Stimulated activated CD8-positive, alpha-beta memory T cell treated with anti-CD3 and anti-CD28 coated beads, Interleukin-7, amount 100 ng/mL, for 24 hours (primary cell): ENCODE data around the gene CCBE1.
"Not testable (repeated sequence)": the region's sequence is repeated elsewhere in the genome, so short reads cannot be mapped to it uniquely, and the experiment has no call there.

Source experiments
- DNase-seq: peaks from one replicate; pipeline ENCODE4 v3.0.0-alpha.2; 2020; ENCODE audit warnings: low read depth

Gene CCBE1

DNA sequence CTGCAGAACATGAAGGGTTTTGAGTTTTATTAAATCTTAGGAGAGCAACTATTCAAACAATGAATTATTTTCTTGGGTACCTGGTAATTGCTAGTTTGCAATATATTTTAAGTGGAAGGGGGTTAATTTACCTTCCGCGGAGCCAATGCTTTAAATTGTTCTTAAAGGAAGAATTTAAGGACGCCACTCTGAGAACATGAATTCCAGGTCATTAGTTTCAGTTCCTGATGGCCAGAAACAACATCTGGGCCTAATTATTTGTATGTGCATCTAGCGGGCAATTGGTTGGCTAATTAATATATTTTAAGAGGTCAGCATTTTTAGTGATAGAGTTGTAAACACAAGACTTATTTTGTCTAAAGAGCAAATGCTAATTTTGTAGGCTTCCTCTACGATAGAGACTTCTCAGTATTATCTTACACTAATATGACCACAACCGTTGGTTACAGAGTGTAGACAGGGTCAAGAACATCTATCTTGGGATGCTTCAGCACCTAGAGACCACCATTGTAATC, 40.8 kb downstream of the CCBE1 start:
- DNase-seq, result no peak

DNA sequence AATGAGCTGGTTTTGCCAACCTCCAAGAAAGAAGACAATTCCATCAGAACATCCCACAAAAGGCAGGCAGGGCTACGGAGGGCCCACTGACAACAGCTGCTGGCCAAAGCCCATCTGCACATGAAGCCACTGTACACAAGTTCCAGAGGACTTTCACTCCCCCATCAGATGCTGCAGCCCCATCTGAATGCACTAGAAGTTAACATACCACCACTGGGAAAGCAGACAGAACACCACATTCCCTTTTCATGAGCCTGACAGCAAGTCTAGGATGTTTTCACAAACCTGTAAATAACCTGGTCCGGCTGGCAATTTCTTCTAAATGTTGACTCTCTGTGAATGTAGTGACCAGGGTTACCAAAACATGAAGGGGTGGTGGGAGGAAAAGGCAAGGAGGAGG, 41.5 kb downstream of the CCBE1 start:
- DNase-seq, result no peak

DNA sequence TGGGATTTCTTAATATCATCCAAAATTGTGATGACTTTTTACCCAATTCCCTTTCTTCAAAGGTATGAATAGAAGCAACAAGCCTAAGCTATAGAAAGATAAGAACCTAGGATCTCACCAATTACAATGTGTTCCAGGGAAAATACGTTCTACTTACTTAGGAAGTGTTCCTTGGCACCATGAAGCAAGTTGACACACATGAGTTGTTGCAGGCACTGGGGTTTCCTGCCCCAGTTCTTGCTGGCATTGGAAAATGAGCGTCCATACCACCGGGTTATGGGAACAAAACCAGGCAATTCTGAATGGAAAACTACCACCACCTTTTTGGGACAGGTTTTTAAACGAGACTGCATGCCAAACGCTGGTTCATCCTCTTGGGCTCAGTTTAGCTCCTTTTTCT, 46.2 kb downstream of the CCBE1 start:
- no peak for DNase-seq

DNA sequence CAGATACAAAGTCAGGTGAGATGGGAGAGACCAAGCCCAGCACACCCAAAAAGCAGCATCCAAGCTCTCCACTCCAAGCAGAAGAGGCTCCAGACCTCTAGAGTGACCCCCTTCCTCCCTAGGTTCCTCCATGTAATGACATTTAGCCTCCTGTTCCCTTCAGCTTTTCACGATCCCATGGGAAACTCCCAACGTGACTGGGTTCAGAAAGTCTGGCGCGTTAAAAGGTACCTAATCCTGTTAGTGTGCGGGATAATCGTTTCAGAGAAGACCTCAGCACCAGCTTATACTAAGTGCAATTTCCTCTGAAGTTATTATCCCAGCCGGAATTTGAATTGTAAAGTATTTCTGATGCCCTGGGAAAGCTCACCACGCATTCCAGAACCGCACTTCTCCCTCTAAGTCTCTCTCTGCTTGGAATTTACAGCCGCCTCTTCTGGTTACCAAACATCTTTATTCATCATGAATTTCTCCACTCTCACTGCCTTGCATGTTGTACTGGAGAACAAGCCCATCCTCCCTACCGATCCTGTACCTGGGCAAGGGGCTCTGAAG, 46.9 kb downstream of the CCBE1 start:
- no peak for DNase-seq

DNA sequence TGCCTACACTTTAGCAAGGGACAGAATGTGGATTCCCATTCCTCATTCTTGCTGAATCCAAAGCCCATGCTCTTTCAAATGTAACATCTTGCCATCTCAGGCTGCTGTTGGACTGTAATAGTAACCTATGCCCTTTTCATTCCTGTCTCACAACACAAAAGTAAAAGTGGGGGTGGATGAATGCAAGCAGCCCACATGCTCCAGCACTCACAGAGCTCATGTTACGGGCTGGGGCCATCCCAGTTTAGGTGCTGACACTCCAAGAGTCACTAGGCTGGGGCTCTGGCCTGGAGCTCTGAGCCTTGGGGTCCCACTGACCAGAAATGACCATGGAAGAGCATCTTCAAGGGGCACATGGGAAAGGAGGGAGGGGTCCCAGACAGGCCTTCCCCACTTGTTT, 47.6 kb downstream of the CCBE1 start:
- no peak for DNase-seq

DNA sequence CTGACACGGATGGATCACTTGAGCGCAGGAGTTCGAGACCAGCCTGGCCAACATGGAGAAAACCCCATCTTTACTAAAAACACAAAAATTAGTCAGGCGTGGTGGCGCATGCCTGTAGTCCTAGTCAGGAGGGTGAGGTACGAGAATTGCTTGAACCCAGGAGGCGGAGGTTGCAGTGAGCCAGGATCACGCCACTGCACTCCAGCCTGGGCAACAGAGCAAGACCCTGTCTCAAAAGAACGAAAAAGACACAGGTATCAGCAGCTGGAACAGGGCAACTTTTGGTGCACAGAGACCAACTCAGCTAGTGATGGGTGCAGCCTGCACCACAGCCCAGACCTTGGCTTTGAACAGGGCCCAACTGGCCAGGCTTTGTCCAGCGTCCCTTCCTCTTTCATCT, 48.8 kb downstream of the CCBE1 start:
- DNase-seq, result not testable (repeated sequence)

DNA sequence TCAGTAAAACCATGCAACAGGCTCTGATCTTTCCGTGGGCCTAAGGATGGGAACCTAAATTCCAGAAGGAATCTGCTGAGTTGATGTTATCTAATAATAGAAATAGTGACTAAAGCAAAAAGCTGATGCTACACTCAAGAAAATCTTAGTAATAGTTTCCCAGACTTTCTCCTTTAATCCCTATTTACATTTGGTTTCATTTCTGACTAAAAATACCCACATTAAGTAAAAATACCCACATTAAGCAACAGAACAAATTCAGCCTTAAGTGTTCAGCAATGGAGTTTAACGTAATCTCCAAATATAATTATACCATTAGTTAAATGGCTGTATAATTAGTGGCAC, 50.3 kb downstream of the CCBE1 start:
- no peak for DNase-seq

DNA sequence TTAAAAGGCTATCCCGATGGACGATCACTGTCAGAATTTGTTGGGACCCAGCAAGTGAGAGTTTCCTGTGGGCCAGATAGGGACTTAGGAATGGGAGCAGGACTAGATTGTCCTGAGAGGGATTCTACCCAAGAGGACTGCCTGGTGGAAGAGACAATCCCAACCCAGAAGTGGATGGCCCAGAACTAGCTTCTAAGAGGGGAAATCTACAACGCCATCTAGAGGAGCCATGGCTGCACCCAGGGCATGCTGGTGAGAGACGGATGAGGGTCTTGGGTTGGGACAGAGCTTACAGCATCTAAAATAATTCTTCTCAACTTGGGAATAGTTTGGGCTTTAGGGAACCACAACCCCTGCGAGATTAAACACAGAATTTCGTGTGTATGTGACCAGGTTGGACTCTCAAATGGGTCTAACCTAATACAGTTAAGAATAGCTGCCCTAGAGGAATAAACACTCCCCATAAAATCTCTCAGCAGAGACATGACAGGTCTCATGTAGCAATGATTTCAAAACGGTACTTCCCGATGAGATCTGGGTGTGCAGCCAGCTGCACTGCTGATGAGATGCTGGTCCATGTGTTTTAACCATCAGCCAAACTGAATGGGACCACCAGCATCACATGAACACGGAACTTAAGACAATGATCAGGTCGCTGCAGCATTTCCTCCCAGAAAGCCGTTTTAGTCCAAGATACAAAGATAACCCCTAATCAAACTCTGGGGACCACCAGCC, 50.8 kb downstream of the CCBE1 start:
- DNase-seq, result no peak

DNA sequence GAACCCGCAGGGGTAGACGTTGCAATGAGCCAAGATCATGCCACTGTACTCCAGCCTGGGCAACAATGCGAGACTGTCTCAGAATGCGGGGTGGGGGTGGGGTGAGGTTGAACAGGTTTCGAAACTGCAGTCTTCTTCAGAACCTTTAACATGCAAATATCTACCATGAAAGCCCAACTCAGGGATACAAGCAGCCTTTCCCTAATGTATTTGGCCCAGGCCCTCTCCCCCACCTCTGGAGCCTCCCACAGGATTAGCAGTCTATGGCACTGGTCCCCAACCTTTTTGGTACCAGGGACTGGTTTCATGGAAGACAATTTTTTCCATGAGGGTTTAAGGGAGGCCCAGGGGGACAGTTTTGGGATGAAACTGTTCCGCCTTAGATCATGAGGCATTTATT, 53.5 kb downstream of the CCBE1 start:
- DNase-seq, result no peak

DNA sequence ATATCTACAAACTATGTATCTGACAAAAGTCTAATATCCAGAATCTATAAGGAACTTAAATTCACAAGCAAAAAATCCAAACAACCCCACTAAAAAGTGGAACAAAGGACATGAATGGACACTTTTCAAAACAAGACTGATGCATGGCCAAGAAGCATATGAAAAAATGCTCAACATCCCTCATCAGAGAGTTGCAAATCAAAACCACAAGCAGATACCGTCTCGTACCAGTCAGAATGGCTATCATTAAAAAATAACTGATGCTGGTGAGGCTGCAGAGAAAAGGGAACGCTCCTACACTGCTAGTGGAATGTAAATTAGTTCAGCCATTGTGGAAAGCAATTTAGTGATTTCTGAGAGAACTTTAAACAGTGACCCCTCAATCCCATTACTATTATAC, 56.5 kb downstream of the CCBE1 start:
- no peak for DNase-seq

DNA sequence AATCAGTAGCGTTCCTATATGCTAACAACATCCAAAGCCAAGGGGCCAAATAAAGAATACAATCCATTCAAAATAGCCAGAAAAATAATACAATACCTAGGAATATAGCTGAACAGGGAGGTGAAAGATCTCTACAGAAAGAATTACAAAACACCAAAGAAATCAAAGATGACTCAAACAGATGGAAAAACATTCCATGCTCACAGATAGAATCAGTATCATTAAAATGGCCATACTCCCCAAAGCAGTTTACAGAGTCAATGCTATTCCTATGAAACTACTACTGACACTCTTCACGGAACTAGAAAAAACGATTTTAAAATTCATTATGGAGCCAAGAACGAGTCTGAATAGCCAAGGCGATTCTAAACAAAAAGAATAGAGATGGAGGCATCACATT, 57.4 kb downstream of the CCBE1 start:
- no peak for DNase-seq

DNA sequence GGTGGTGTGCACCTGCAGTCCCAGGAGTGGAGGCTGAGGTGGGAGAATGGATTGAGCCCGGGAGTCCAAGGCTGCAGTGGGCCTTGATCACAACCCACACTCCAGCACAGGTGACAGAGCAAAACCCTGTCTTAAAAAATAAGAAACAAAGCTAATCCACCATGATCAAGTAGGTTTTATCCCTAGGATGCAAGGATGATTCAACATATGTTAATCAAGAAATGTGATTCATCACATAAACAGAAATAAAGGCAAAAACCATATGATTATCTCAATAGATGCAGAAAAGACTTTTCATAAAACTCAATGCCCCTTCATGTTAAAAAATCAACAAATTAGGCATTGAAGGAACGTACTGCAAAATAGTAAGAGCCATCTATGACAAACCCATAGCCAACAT, 58.1 kb downstream of the CCBE1 start:
- no peak for DNase-seq

DNA sequence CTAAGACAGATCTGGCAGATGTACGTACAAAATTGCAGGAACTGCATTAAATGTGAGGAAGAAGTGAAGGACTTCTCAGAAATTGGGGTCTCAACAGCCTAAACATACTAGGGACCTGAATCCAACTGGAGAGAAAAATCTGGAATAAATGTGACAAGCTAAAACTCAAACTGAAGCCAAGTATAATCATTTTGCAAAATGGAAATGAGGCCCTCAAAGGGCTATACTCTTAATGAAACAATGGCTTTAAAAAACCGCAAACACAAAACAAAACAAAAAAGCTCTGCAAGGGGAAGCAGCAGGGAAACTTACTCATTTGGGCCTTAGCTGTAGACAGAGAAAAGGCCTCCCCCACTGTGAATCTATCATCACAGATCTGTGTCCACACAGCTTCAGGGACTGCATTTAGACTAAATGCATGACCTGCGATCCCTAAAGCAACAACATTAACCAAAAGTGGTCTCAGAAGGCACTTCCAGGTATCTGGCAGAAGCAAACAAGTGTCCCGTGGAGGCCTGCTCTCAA, 63.2 kb downstream of the CCBE1 start:
- no peak for DNase-seq

DNA sequence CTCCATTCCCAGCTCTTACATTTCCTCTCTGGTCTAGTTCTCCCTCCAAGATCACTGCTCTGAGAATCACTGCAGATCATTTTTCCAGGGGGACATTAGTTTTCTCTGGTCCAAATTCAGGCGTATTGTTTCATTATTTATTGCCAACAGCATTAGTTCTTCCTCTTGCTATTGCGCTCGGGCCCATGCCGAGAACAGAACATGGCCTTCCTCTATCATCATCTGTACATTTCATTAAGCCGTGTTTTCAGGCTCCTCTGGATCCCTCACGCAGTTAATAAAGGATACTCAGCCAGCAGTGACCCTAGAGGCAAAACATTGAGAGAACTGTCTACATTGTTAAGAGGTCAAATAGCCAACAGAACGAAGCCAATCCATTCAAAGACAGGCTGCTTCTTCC, 63.9 kb downstream of the CCBE1 start:
- DNase-seq, result no peak

DNA sequence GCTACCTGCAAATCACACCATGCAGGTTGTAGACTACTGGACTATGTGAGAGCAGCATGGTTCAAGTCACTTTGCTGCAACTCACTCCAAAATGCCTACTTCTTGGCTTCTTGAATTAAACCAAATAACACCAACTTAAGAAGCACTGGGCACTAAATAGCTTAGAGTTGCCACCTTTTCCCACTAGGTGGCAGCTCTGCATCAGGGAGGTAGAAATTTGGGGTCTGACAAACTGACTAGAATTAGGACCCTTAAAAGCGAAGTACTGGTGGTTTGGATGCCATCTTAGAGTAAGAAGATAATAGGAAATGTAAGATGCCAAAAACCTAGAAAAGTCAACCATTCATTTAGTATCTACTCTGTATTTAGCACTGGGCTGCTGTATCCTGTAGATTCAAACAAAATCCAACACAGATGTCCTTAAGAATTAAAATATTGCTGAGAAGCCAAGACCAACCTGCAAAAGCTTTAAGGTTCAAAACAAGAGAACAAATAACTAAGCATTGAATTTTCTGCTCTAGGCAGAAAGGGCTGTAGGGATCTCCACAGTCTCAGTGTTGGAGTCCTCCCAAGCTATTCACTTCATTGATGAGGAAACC, 65.5 kb downstream of the CCBE1 start:
- DNase-seq, result no peak

DNA sequence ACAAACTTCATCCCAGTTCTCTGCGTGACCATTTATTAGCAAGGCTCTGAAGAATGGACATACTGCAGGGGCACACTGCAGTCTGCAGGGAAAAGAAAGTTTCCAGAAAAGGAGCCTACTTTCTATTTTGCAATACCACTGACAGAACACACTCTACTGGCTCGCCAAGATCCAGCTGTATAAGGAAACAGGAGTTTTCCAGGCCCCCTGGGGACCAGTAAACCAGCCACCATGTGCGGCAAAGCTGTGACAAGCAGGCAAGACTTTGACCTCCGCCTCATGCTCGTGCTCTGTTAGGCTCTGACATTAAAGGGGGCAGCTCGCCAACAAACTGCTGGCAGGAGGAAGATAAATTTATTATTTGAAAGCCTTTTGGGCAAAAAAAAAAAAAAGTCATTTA, 67.3 kb downstream of the CCBE1 start:
- DNase-seq, result no peak

DNA sequence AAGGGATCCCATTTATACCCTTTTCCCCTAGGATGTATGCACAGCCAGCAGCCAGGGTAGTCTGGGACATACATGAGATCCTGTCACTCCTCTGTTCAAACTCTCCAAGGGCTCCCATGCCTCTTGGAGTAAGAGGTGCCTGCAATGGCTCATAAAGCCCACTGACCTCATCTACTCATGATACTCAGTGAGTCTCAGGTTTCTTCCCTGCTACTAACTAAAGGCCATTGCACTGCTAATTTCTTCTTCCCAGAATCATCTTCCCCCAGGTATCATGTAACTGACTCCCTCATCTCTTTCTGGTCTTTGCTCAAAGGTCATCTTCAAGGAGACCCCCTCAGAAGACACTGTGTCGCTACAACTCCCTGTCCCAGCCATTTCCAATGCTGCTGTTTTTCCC, 68.2 kb downstream of the CCBE1 start:
- no peak for DNase-seq

DNA sequence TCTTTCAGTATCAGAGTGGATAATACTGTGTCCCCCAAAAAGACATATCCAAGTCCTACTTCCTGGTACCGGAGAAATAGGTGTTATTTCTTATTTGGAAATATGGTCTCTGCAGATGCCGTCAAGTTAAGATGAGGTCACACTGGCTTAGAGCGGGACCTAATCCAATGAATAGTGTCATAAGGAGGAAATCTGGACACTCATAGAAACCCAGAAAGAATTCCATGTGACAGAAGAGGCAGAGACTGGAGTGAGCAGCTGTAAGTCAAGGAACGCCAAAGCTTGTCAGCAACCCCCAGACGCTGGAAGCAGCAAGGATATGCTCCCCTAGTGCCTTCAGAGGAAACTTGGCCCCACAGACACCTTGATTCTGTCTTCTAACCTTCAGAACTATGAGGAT, 69.8 kb downstream of the CCBE1 start:
- DNase-seq, result no peak

DNA sequence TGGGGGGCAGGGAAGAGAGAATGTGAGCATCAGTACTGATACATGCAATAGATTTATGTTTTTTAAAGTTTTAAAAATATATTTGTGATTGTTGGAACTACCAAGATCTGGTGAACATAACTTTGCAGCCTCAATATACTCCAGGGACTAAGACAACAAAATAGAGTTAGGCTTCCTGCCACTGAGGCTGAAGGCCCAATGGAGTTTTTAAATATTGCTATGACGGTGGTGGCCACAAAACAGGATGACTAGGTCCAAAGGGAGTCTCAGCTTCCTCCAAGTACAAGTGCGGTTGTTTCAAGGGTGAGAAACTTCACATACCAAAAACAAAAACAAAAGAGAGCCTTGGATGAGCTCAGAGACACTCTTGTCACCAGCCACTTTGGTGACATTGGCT, 72.9 kb downstream of the CCBE1 start:
- no peak for DNase-seq

DNA sequence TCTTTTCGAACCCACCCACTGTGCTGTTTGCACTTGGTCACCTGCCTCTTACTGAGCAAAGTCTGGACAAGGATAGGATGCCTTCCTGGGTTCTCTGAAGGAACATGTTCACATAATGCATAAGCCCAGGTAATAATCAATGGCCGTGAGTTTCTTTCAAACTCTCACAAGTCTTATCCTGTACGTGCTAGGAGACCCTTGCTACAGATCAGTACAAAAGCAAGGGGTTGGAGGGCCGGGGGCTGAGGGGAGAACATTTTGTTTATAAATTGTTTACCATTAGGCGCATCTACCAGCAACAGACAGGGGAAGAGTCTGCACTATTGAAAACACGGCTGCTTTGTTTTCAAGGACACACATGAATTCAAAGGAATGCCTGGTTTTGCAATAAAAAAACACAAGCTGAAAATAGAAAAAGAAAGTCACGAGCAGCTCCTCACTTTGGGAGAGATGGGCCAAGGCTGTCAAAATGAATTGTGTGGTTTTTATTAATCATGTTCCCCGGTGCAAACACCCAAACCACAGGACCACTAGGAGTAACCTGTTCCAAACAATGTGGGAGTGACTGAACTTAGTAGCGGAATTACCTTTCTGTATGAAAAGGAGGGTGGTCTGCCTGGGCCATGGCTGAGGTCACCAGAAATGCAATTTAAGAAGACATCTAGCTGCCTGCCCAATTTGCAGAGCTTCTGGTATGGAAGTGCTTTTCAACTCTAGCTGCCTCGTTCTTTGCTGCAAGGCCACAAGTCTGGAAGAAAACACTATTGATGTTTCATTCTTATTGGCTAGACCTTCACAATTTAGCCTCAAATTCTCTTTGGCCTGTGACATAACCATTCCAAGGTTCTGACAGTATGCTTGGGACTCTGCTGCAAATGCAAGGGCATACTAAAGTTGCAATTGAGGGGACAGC, 73.5 kb downstream of the CCBE1 start:
- DNase-seq, result no peak

DNA sequence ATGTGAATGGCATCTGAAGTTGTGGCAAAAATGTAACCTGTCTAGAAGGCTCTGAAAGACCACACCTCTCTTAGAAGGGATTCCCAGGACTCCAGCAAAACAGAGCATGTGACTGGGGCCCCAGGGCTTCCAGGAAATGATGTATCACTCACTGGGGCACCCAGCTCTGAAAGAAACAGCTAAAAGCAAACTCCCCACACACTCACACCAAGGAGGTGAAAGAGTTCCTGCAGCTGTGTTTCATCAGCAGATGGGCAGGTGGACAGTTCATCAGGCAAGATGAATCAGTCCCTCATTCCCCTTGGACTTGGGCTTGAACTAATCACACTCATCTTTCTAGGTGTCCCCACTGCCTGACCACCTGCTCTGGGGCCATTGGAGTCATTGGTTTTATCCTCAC, 76.2 kb downstream of the CCBE1 start:
- no peak for DNase-seq

DNA sequence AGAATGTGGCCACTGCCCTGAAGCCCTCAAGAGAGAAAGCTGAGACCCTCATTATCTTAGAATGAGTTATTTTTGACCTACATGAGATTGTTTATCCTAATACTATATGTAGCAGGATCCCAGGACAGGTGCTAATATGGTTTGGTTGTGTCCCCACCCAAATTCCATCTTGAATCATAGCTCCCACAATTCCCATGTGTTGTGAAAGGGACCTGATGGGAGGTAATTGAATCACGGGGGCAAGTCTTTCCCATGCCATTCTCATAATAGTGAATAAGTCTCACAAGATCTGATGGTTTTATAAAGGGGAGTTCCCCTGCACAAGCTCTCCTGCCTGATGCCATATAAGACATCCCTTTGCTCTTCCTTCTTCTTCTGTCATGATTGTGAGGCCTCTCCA, 76.8 kb downstream of the CCBE1 start:
- no peak for DNase-seq

DNA sequence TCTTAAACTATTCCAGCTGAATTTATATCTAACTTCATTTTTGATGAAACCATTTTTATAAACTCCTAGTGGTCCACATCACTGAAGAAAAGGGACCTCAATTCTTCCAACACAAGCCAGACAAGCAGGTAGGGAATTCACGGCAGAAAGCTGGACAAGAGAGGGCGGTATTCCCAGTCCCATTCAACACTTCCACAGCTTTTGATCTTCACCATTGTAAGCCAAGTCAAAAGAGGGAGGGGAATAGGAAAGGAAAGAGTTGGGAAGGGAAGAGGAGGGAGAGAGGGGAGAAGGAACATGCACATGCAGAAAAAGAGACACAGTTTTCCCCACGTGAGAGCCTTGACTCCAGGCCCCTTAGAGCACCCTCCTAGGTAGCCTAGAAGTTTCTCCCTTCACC, 77.4 kb downstream of the CCBE1 start:
- no peak for DNase-seq
